MM.1S (cell line): ENCODE results near the gene DIP2B.

Experiments used
- DNase-seq: peaks from one replicate; pipeline ENCODE4 v3.0.0-alpha.2; 2015
- H2AFZ ChIP-seq: fragments of 300-600 bp; sonication (generic); 2 replicates; pipeline ENCODE4 v1.6.0; 2016; ENCODE audit warnings: antibody characterized with exemption, low read length
- H3F3A ChIP-seq: fragments of 300-600 bp; sonication (generic); 2 replicates; pipeline ENCODE4 v1.6.1; 2016; ENCODE audit warnings: mild to moderate bottlenecking, antibody characterized with exemption, low read length, moderate library complexity, mixed read lengths; ENCODE audit not compliant: insufficient read depth
- H3K27ac ChIP-seq: fragments of 300-600 bp; sonication (generic); 2 replicates; pipeline ENCODE4 v1.5.1; 2016; ENCODE audit warnings: mild to moderate bottlenecking, low read length
- H3K27me3 ChIP-seq: fragments of 300-600 bp; sonication (generic); replicated peaks from 2 replicates; pipeline ENCODE4 v1.6.0; 2016; ENCODE audit warnings: low read length; ENCODE audit not compliant: insufficient read depth
- H3K36me3 ChIP-seq: fragments of 300-600 bp; sonication (generic); replicated peaks from 2 replicates; pipeline ENCODE4 v1.6.1; 2016; ENCODE audit warnings: mild to moderate bottlenecking, low read length, mixed read lengths; ENCODE audit not compliant: insufficient read depth
- H3K4me1 ChIP-seq: fragments of 300-600 bp; sonication (generic); 2 replicates; pipeline ENCODE4 v1.6.1; 2016; ENCODE audit warnings: low read length, mixed read lengths
- H3K4me2 ChIP-seq: fragments of 300-600 bp; sonication (generic); 2 replicates; pipeline ENCODE4 v1.6.0; 2016; ENCODE audit warnings: low read depth, low read length
- H3K4me3 ChIP-seq: fragments of 300-600 bp; sonication (generic); 2 replicates; pipeline ENCODE4 v1.5.1; 2016; ENCODE audit warnings: low read length, mixed read lengths
- H3K79me2 ChIP-seq: fragments of 300-600 bp; sonication (generic); 2 replicates; pipeline ENCODE4 v1.6.1; 2016; ENCODE audit warnings: mixed run types, low read length, mixed read lengths
- H3K9ac ChIP-seq: fragments of 300-600 bp; sonication (generic); 2 replicates; pipeline ENCODE4 v1.6.1; 2016; ENCODE audit warnings: low read length, mixed read lengths
- H3K9me2 ChIP-seq: fragments of 300-600 bp; sonication (generic); replicated peaks from 2 replicates; pipeline ENCODE4 v1.6.1; 2016; ENCODE audit warnings: mild to moderate bottlenecking, low read length, mixed read lengths; ENCODE audit not compliant: insufficient read depth
- H3K9me3 ChIP-seq: fragments of 300-600 bp; sonication (generic); replicated peaks from 2 replicates; pipeline ENCODE4 v1.6.1; 2016; ENCODE audit warnings: mild to moderate bottlenecking, low read length, mixed read lengths; ENCODE audit not compliant: insufficient read depth
- H4K20me1 ChIP-seq: fragments of 300-600 bp; sonication (generic); 2 replicates; pipeline ENCODE4 v1.6.1; 2016; ENCODE audit warnings: mild to moderate bottlenecking, low read length, moderate library complexity, mixed read lengths; ENCODE audit not compliant: insufficient read depth
- EZH2 ChIP-seq: fragments of 300-600 bp; sonication (generic); optimal IDR thresholded peaks from 2 replicates; pipeline ENCODE3; 2017; ENCODE audit warnings: low read depth, mild to moderate bottlenecking, antibody characterized with exemption, low read length, mixed read lengths
- EZH2phosphoT487 ChIP-seq: fragments of 300-600 bp; sonication (generic); IDR thresholded peaks from 2 replicates; pipeline ENCODE4 v1.6.1; 2018; ENCODE audit warnings: antibody characterized with exemption, low read length
- TF ChIP-seq, protein P1 (sequence below): fragments of 300-600 bp; sonication (generic); IDR thresholded peaks from 2 replicates; pipeline ENCODE4 v1.5.1; 2016; ENCODE audit warnings: antibody characterized with exemption, low read length, mixed read lengths

Gene DIP2B

GRCh38 chr12:50723865-50724264, 219.1 kb downstream of the DIP2B start:
- Histone ChIP-seq H3K4me3 (no peak overlapping the region), H3K9me2 (no peaks in the 10 kb centered on the region), H3K9ac (no peak overlapping the region), H3K36me3 (no peaks in the 10 kb centered on the region), H4K20me1 (no peaks in the 10 kb centered on the region), H3K4me1 (no peaks in the 10 kb centered on the region), H3K27me3 (no peaks in the 10 kb centered on the region), H3K4me2 (no peak overlapping the region), H3K79me2 (no peaks in the 10 kb centered on the region), H3F3A (no peaks in the 10 kb centered on the region), H3K9me3 (no peaks in the 10 kb centered on the region), H2AFZ (no peak overlapping the region), H3K27ac (no peak overlapping the region)
- TF ChIP-seq, protein P1, sequence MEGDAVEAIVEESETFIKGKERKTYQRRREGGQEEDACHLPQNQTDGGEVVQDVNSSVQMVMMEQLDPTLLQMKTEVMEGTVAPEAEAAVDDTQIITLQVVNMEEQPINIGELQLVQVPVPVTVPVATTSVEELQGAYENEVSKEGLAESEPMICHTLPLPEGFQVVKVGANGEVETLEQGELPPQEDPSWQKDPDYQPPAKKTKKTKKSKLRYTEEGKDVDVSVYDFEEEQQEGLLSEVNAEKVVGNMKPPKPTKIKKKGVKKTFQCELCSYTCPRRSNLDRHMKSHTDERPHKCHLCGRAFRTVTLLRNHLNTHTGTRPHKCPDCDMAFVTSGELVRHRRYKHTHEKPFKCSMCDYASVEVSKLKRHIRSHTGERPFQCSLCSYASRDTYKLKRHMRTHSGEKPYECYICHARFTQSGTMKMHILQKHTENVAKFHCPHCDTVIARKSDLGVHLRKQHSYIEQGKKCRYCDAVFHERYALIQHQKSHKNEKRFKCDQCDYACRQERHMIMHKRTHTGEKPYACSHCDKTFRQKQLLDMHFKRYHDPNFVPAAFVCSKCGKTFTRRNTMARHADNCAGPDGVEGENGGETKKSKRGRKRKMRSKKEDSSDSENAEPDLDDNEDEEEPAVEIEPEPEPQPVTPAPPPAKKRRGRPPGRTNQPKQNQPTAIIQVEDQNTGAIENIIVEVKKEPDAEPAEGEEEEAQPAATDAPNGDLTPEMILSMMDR, result no peak
- no peak for TF ChIP-seq EZH2
- DNase-seq, result no peak

GRCh38 chr12:50725011-50725942, 220.5 kb downstream of the DIP2B start:
- DNase-seq, result no peak
- H3K79me2 ChIP-seq, result no peaks in the 10 kb centered on the region

DNA sequence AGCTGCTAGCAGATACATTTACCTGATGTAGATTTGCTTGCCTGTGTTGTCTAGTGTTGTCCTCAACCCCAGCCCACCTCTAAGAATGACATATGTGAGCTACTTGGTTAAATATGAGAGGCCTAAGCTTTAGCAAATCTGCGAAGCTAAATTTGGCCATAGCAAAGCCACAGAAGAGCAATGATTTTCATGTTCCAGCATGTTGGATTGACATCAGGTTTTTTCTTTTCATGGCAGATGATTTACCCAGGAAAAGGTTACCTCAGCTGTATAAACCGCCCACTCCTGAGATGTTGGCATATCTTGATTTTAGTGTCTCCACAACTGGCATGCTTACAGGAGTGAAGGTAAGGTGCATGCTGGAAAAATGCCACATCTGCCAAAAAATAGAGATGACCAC, 222.7 kb downstream of the DIP2B start:
- no peak overlapping the region for H3K4me3 ChIP-seq
- H3K9me2 ChIP-seq, result no peaks in the 10 kb centered on the region
- no peak overlapping the region for H3K4me2 ChIP-seq
- no peaks in the 10 kb centered on the region for H3K9me3 ChIP-seq
- no peaks in the 10 kb centered on the region for H3K79me2 ChIP-seq
- TF ChIP-seq, protein P1, result no peak
- TF ChIP-seq EZH2phosphoT487 (no peak), EZH2 (no peak)
- no peak for DNase-seq
- H3K27me3 ChIP-seq, result no peaks in the 10 kb centered on the region
- H3K4me1 ChIP-seq, result no peaks in the 10 kb centered on the region
- no peaks in the 10 kb centered on the region for H3F3A ChIP-seq
- H4K20me1 ChIP-seq, result no peaks in the 10 kb centered on the region
- H3K27ac ChIP-seq, result no peak overlapping the region
- H2AFZ ChIP-seq, result no peak overlapping the region
- H3K36me3 ChIP-seq, result no peaks in the 10 kb centered on the region
- no peak overlapping the region for H3K9ac ChIP-seq

More at GRCh38 chr12:50725011-50725942, 220.5 kb downstream of the DIP2B start:
- no peaks in the 10 kb centered on the region for H3K27me3 ChIP-seq
- H2AFZ ChIP-seq, result no peak overlapping the region
- TF ChIP-seq EZH2phosphoT487, result no peak
- TF ChIP-seq, protein P1, result no peak
- no peak for TF ChIP-seq EZH2
- no peak overlapping the region for H3K4me2 ChIP-seq
- H3K4me1 ChIP-seq, result no peaks in the 10 kb centered on the region
- no peak overlapping the region for H3K27ac ChIP-seq
- no peaks in the 10 kb centered on the region for H3F3A ChIP-seq
- no peaks in the 10 kb centered on the region for H3K36me3 ChIP-seq
- no peaks in the 10 kb centered on the region for H4K20me1 ChIP-seq
- H3K9me2 ChIP-seq, result no peaks in the 10 kb centered on the region
- H3K9ac ChIP-seq, result no peak overlapping the region
- no peaks in the 10 kb centered on the region for H3K9me3 ChIP-seq
- H3K4me3 ChIP-seq, result no peak overlapping the region
